Common myeloid progenitor, CD34-positive (primary cell): ENCODE results near the gene ARL13B.
"Not testable (repeated sequence)": the region's sequence is repeated elsewhere in the genome, so short reads cannot be mapped to it uniquely, and the experiment has no call there.

Experiments
- CTCF ChIA-PET: fragments of 350-600 bp; sonication (Branson Sonifier 250); formaldehyde crosslinking; loops from one replicate; lab custom pipeline; 2021; ENCODE audit warnings: antibody characterized with exemption; lab: Charles Lee
- POLR2A ChIA-PET: fragments of 350-600 bp; sonication (Branson Sonifier 250); formaldehyde crosslinking; loops from one replicate; lab custom pipeline; 2021; ENCODE audit warnings: antibody characterized with exemption; lab: Charles Lee
- DNase-seq, 3 donors: peaks; one replicate each; pipeline versions ENCODE4 v3.0.0 to v3.0.0-alpha.2; 2013
- H3K27ac ChIP-seq, 2 experiments: 1 replicate in 1 of 2; 2 replicates in 1 of 2; pipeline ENCODE4 v1.7.0; 2013; ENCODE audit warnings: inconsistent platforms in 2 of 2, low read length in 2 of 2, mild to moderate bottlenecking in 2 of 2, low read depth in 1 of 2, moderate library complexity in 1 of 2; ENCODE audit not compliant: severe bottlenecking in 2 of 2, insufficient read depth in 1 of 2, poor library complexity in 1 of 2
- H3K27me3 ChIP-seq, 5 experiments: replicated peaks in 2 of 5; 1 replicate in 3 of 5; 2 replicates in 2 of 5; pipeline versions ENCODE4 v1.6.1 to v1.7.0; 2013; ENCODE audit warnings: low read length in 4 of 5, mild to moderate bottlenecking in 2 of 5, moderate library complexity in 2 of 5, inconsistent platforms in 1 of 5; ENCODE audit not compliant: insufficient read depth in 5 of 5, control insufficient read depth in 4 of 5
- H3K36me3 ChIP-seq, 4 experiments: 1 replicate in 2 of 4; 2 replicates in 2 of 4; pipeline versions ENCODE4 v1.6.1 to v1.7.0; 2013; ENCODE audit warnings: low read length in 3 of 4, control low read depth in 1 of 4, mild to moderate bottlenecking in 1 of 4; ENCODE audit not compliant: control insufficient read depth in 4 of 4, insufficient read depth in 4 of 4
- H3K4me1 ChIP-seq, 4 experiments: 1 replicate in 3 of 4; 2 replicates in 1 of 4; pipeline versions ENCODE4 v1.6.1 to v1.7.1; 2013; ENCODE audit warnings: low read length in 3 of 4, mild to moderate bottlenecking in 3 of 4, control low read depth in 1 of 4, inconsistent platforms in 1 of 4, moderate library complexity in 1 of 4; ENCODE audit not compliant: control insufficient read depth in 4 of 4, insufficient read depth in 4 of 4; ENCODE audit errors: control extremely low read depth in 1 of 4
- H3K4me3 ChIP-seq, 7 experiments: 1 replicate in 4 of 7; 2 replicates in 3 of 7; pipeline versions ENCODE4 v1.5.1 to v1.7.0; 2013; ENCODE audit warnings: mild to moderate bottlenecking in 7 of 7, low read length in 6 of 7, moderate library complexity in 6 of 7, inconsistent platforms in 2 of 7, low read depth in 2 of 7, control low read depth in 1 of 7; ENCODE audit not compliant: insufficient read depth in 4 of 7, control insufficient read depth in 1 of 7; ENCODE audit errors: extremely low read depth in 1 of 7
- H3K9me3 ChIP-seq, 5 experiments: 1 replicate in 4 of 5; 2 replicates in 1 of 5; pipeline versions ENCODE4 v1.6.1 to v1.7.1; 2013; ENCODE audit warnings: low read length in 4 of 5, mild to moderate bottlenecking in 2 of 5, inconsistent platforms in 1 of 5, low read depth in 1 of 5, moderate library complexity in 1 of 5; ENCODE audit not compliant: control insufficient read depth in 4 of 5, insufficient read depth in 2 of 5; ENCODE audit errors: control extremely low read depth in 1 of 5
- WGBS: methylation state at CpG from one replicate; pipeline ENCODE4 v1.1.5; 2013; ENCODE audit not compliant: insufficient coverage; 5-methylcytosine and 5-hydroxymethylcytosine counted together

The ARL13B gene

DNA sequence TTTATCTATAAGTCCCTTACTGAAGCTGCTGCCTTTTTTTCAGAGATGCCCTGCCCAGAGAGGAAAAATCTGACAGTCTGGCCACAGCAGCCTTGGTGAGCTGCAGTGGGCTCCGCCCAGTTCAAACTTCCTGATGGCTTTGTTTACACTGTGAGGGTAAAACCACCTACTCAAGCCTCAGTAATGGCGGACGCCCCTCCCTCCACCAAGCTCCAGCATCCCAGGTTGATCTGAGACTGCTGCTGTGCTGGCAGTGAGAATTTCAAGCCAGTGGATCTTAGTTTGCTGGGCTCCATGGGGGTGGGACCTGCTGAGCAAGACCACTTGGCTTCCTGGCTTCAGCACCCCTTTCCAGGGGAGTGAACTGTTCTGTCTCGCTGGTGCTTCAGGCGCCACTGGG is 100.6 kb downstream of the ARL13B start:
- POLR2A ChIA-PET, H3K27me3 ChIP-seq, DNase-seq, H3K9me3 ChIP-seq, H3K27ac ChIP-seq, H3K4me3 ChIP-seq, H3K4me1 ChIP-seq: not testable (repeated sequence)
- CTCF ChIA-PET = interaction anchor here (1.2 kb wide), 1 partner anchor 11 kb away, joined by 4 read pairs; no protein-coding TSS in a partner anchor
- H3K36me3 ChIP-seq = peaks cover 0 to 29% (median 12%) of the 10 kb centered on the region in 4 experiments
- WGBS = 80% methylated on average over 5 of the region's 5 CpGs

DNA sequence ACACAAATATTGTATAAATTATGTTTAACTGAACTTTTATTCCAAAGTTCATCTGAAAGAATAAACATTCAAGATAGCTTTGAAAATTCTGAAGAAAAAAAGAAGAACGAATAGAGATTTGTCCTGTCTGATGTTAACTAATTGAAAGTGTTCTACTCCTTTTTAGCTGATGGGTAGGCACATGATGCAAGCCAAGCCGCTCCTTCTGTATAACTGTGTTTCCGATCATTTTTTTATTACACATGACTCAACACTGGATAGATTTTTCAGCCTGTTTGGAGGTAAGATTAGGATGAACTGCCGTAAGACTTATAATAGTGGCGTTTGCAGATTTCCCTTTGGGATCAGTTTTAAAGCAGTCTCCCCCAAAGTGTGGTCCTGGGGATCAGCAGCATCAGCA is 101.9 kb downstream of the ARL13B start:
- H3K27ac ChIP-seq = no peak overlapping the region
- WGBS = 96% methylated on average over 3 of the region's 5 CpGs
- H3K4me3 ChIP-seq = no peak overlapping the region
- peaks cover 0 to 5% (median 0%) of the 10 kb centered on the region in 4 experiments for H3K4me1 ChIP-seq
- no peaks in the 10 kb centered on the region for H3K27me3 ChIP-seq
- ChIA-PET CTCF (interaction anchor here (1.2 to 1.5 kb wide), 3 partner anchors 9 to 15 kb away, joined by 4 to 5 read pairs (median 4); no protein-coding TSS in a partner anchor), POLR2A (no interaction called here)
- no peak for DNase-seq
- peaks cover 2 to 24% (median 11%) of the 10 kb centered on the region in 4 experiments for H3K36me3 ChIP-seq
- no peaks in the 10 kb centered on the region for H3K9me3 ChIP-seq

DNA sequence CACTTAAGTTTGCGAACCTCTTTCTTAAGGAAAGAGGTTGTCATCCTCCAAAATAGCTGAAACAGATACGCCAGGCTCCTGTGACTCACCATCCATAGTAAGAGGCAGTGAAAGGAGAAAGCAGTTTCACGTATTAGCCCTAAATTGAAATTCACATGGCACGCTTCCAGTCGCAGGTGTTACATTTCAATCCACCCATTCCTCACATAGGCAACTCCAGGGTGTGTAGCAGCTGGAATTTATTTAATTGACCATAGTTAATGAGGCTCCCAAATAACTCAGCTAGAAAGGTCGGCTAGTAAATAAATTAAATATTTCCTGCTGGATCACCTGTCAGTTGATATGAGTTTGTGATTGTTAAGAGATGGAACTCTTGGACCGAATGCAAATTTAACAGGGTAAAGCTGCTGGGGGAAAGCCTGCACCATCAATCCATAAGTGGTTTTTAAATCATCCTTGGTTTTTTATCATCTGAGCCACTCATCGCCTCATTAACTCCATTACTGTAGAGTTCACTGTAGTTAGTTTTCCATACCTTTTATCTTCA is 102.5 kb downstream of the ARL13B start:
- DNase-seq = no peak
- H3K9me3 ChIP-seq = no peaks in the 10 kb centered on the region
- POLR2A ChIA-PET = no interaction called here
- H3K4me3 ChIP-seq = no peak overlapping the region
- peaks cover 0 to 5% (median 0%) of the 10 kb centered on the region in 4 experiments for H3K4me1 ChIP-seq
- no peaks in the 10 kb centered on the region for H3K27me3 ChIP-seq
- CTCF ChIA-PET = interaction anchor here (1.2 to 1.5 kb wide), 2 partner anchors 13 to 14 kb away, joined by 4 to 5 read pairs; no protein-coding TSS in a partner anchor
- 100% methylated on average over 3 of the region's 8 CpGs for WGBS
- peaks cover 2 to 22% (median 11%) of the 10 kb centered on the region in 4 experiments for H3K36me3 ChIP-seq
- H3K27ac ChIP-seq = no peak overlapping the region

DNA sequence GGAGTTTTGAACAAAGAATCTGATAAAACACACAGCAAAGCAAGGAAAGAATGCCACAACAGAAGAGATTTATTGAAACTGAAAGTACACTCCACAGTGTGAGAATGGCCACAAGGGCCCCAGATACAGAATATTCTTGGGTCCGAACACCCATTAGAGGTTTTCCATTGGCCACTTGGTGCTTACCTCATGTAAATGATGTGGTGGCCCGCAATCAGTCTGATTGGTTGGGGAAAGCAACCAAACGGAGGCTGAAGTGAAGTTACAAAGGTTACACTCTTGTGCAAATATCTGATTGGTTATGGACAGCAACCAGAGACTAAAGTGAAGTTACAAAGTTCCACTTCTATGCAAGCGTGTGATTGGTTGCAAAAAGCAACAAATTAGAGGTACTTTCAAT is 103.3 kb downstream of the ARL13B start:
- Histone ChIP-seq H3K9me3 (no peaks in the 10 kb centered on the region), H3K27me3 (no peaks in the 10 kb centered on the region), H3K4me1 (peaks cover 0 to 5% (median 0%) of the 10 kb centered on the region in 4 experiments), H3K4me3 (no peak overlapping the region), H3K27ac (no peak overlapping the region), H3K36me3 (peaks cover 2 to 25% (median 11%) of the 10 kb centered on the region in 4 experiments)
- no peak for DNase-seq
- ChIA-PET POLR2A (no interaction called here), CTCF (no interaction called here)
- 95% methylated on average over 4 of the region's 4 CpGs for WGBS

DNA sequence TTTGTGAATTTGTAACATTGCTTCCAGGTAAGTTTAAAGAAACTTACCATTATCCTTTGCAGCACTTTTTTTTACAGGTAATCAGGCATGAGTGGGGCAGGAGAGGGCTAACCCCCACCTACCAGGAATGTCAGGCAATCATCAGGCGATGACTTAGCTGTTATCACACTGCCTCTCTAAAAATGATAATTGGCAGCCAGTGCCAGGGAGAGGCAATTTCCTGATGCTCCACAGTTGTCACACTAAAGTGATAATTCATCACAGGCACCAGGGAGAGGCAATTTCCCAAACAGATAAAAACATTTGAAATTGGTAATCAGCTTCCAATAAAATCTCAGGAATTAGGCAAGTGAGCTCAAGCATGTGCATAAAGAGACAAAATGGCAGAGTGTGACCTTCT is 109.2 kb downstream of the ARL13B start:
- peaks cover 6 to 45% (median 12%) of the 10 kb centered on the region in 4 experiments for H3K36me3 ChIP-seq
- no peak overlapping the region for H3K4me3 ChIP-seq
- WGBS = 100% methylated on average over 1 of the region's 1 CpG
- no peaks in the 10 kb centered on the region for H3K27me3 ChIP-seq
- no peak overlapping the region for H3K27ac ChIP-seq
- no peaks in the 10 kb centered on the region for H3K4me1 ChIP-seq
- ChIA-PET POLR2A (no interaction called here), CTCF (no interaction called here)
- no peaks in the 10 kb centered on the region for H3K9me3 ChIP-seq
- DNase-seq = no peak

DNA sequence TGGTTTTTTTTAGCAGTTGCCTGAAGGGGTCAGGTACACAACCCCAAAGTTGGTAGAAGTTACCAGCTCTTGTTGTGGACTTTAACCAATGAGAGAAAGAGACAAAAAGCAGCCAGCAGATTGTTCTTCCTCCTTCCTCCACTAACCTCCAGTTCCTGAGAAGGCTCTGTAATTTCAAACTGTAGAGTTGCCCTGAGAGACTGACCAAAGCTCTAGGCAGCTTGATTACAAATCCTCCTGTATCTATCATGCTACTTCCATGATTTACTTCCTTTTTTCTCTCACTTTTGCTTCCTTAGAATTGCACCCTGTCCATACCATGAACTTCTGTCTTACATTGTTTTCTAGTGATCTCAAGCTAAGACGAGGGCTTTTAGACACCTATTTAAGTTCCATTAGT is 112.1 kb downstream of the ARL13B start:
- H3K36me3 ChIP-seq = peaks cover 6 to 53% (median 12%) of the 10 kb centered on the region in 4 experiments
- H3K27me3 ChIP-seq = no peaks in the 10 kb centered on the region
- no peak overlapping the region for H3K4me3 ChIP-seq
- WGBS = 83% methylated on average over 1 of the region's 1 CpG
- no peaks in the 10 kb centered on the region for H3K9me3 ChIP-seq
- H3K27ac ChIP-seq = no peak overlapping the region
- no peaks in the 10 kb centered on the region for H3K4me1 ChIP-seq
- no peak for DNase-seq
- CTCF ChIA-PET = interaction anchor here (1.4 to 1.6 kb wide), 2 partner anchors 11 to 121 kb away, joined by 3 to 4 read pairs; no protein-coding TSS in a partner anchor
- POLR2A ChIA-PET = no interaction called here

DNA sequence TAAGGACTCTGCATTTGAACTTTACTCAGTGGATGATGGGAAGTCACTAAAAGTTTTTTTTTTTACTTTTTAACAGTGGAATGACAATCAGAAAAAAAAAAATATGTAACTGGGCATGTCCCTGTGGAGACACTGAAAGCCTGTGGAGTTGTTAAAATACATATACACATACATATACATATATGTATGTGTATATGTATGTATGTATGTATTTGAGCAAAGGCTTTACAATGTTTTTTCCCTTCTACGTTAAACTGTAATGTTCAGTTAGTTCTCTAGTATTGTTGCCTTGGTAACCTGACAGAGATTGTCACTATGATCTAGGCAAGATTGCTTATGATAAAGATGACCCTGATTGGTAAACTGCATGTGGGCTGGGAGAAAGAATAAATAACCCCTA is 113.2 kb downstream of the ARL13B start:
- Histone ChIP-seq H3K4me1 (peaks cover 0 to 2% (median 0%) of the 10 kb centered on the region in 4 experiments), H3K4me3 (no peak overlapping the region), H3K27me3 (no peaks in the 10 kb centered on the region), H3K27ac (no peak overlapping the region), H3K36me3 (peaks cover 6 to 56% (median 12%) of the 10 kb centered on the region in 4 experiments), H3K9me3 (no peaks in the 10 kb centered on the region)
- CTCF ChIA-PET = no interaction called here
- WGBS = no CpG with 5 or more reads among the region's 1 CpG
- DNase-seq = no peak
- POLR2A ChIA-PET = no interaction called here
